Caco-2 (cell line): ENCODE results near the gene ZNF277. TPM values are rescaled to one million over a fixed set of nuclear protein-coding genes. Genes with fewer than 3 reads are reported as not detected.

Experiments used
- BruUV-seq: library from RNA; stranded (reverse); fragments of 400-500 nt; replicated peaks from 2 replicates; lab custom pipeline; 2021; lab: Mats Ljungman, UMichigan
- CTCF ChIA-PET: fragments of 300-600 bp; sonication (Branson Sonifier 250); formaldehyde crosslinking; loops from one replicate; lab custom pipeline; 2022; ENCODE audit warnings: antibody characterized with exemption; lab: Charles Lee
- POLR2A ChIA-PET: fragments of 300-600 bp; sonication (Branson Sonifier 250); formaldehyde crosslinking; loops from one replicate; lab custom pipeline; 2022; ENCODE audit warnings: antibody characterized with exemption; lab: Charles Lee
- DNase-seq, 2 experiments: peaks; one replicate each; pipeline versions ENCODE4 v3.0.0 to v3.0.0-alpha.2; 2020 to 2022
- H3K27me3 ChIP-seq: replicated peaks from 2 replicates; pipeline ENCODE4 v1.6.0; 2011; ENCODE audit warnings: low read length; ENCODE audit not compliant: control insufficient read depth, insufficient read depth
- H3K36me3 ChIP-seq: 2 replicates; pipeline ENCODE4 v1.5.1; 2011; ENCODE audit warnings: low read length; ENCODE audit not compliant: control insufficient read depth, insufficient read depth
- H3K4me1 ChIP-seq: fragments of 250-450 bp; sonication (Bioruptor Pico); 2 replicates; pipeline ENCODE4 v1.5.1; 2020; ENCODE audit warnings: mild to moderate bottlenecking
- H3K4me3 ChIP-seq: 2 replicates; pipeline ENCODE4 v1.5.1; 2011; ENCODE audit warnings: low read depth, mild to moderate bottlenecking, control low read depth, low read length
- H3K9me3 ChIP-seq: fragments of 250-450 bp; sonication (Bioruptor Pico); 2 replicates; pipeline ENCODE4 v1.5.1; 2020; ENCODE audit warnings: mild to moderate bottlenecking, moderate library complexity
- H3K27ac Mint-ChIP-seq: one replicate; pipeline ENCODE4 v1.8.0; 2022; ENCODE audit warnings: mixed read lengths; ENCODE audit not compliant: unreplicated experiment
- H3K27me3 Mint-ChIP-seq: one replicate; pipeline ENCODE4 v1.8.0; 2022; ENCODE audit warnings: mixed read lengths; ENCODE audit not compliant: insufficient read depth, unreplicated experiment
- H3K36me3 Mint-ChIP-seq: one replicate; pipeline ENCODE4 v1.8.0; 2022; ENCODE audit warnings: mild to moderate bottlenecking, mixed read lengths; ENCODE audit not compliant: insufficient read depth, unreplicated experiment
- H3K4me1 Mint-ChIP-seq: one replicate; pipeline ENCODE4 v1.8.0; 2022; ENCODE audit warnings: low read depth, mixed read lengths; ENCODE audit not compliant: unreplicated experiment
- H3K4me3 Mint-ChIP-seq: one replicate; pipeline ENCODE4 v1.8.0; 2022; ENCODE audit warnings: mild to moderate bottlenecking, moderate library complexity, mixed read lengths; ENCODE audit not compliant: unreplicated experiment
- H3K9me3 Mint-ChIP-seq: one replicate; pipeline ENCODE4 v1.8.0; 2022; ENCODE audit warnings: mixed read lengths; ENCODE audit not compliant: unreplicated experiment
- intact Hi-C: fragments of 100-400 bp; cut with micrococcal nuclease; formaldehyde crosslinking; loops from one replicate; pipeline ENCODE4 v1.10.0; 2022; ENCODE audit not compliant: unreplicated experiment
- total RNA-seq: library from RNA; stranded (reverse); gene quantifications from 2 replicates; pipeline ENCODE4 v1.2.3, GENCODE V29; 2022
- TF ChIP-seq, protein P1 (sequence below), 2 experiments: fragments of 200-600 bp in 1 of 2; IDR thresholded peaks; 1 replicate in 1 of 2; 2 replicates in 1 of 2; pipeline versions ENCODE4 v1.5.1 to v1.8.0; 2011 to 2022; ENCODE audit warnings: antibody characterized with exemption in 1 of 2, control low read depth in 1 of 2, inconsistent platforms in 1 of 2, low read depth in 1 of 2, low read length in 1 of 2, mild to moderate bottlenecking in 1 of 2, moderate library complexity in 1 of 2; ENCODE audit not compliant: insufficient read depth in 1 of 2, severe bottlenecking in 1 of 2, unreplicated experiment in 1 of 2

ZNF277 gene
- total RNA-seq, 1 experiment from 2014 or later: 22.8 TPM

DNA sequence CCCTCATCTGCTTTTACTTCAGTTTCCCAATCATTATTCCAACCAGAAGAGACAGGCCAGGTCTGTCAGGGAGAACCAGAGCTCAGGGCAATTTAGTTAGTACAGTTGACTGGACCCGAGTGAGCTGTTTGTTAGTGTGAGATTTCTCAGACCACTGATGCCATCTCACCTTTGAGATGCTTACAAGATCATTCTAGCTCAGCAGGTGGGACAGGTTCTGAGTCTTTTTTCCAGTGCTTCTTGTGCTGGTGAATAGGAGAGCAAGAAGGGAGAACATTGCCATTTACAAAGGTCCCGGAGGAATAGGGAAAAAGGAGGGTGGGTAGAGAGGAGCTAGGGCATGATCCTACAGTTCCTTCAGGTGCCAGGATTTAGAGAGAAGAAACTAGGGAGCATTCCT is 131.4 kb downstream of the ZNF277 start:
- Histone ChIP-seq H3K4me3 (no peak overlapping the region), H3K4me1 (no peaks in the 10 kb centered on the region), H3K36me3 (no peaks in the 10 kb centered on the region), H3K27me3 (no peaks in the 10 kb centered on the region), H3K9me3 (no peaks in the 10 kb centered on the region)
- ChIA-PET CTCF (no interaction called here), POLR2A (no interaction called here)
- no TSS peak for BruUV-seq
- Mint-ChIP-seq H3K27ac (no peak overlapping the region), H3K9me3 (no peaks in the 10 kb centered on the region), H3K4me1 (no peaks in the 10 kb centered on the region), H3K36me3 (no peaks in the 10 kb centered on the region), H3K4me3 (no peak overlapping the region), H3K27me3 (no peaks in the 10 kb centered on the region)
- no peak for DNase-seq
- intact Hi-C loops: no loop called here
- TF ChIP-seq, protein P1, sequence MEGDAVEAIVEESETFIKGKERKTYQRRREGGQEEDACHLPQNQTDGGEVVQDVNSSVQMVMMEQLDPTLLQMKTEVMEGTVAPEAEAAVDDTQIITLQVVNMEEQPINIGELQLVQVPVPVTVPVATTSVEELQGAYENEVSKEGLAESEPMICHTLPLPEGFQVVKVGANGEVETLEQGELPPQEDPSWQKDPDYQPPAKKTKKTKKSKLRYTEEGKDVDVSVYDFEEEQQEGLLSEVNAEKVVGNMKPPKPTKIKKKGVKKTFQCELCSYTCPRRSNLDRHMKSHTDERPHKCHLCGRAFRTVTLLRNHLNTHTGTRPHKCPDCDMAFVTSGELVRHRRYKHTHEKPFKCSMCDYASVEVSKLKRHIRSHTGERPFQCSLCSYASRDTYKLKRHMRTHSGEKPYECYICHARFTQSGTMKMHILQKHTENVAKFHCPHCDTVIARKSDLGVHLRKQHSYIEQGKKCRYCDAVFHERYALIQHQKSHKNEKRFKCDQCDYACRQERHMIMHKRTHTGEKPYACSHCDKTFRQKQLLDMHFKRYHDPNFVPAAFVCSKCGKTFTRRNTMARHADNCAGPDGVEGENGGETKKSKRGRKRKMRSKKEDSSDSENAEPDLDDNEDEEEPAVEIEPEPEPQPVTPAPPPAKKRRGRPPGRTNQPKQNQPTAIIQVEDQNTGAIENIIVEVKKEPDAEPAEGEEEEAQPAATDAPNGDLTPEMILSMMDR (IDR thresholded peaks at IDR 0.05; ENCODE audit: insufficient read depth in 1 of 2, low read depth in 1 of 2, low read length in 1 of 2, severe bottlenecking in 1 of 2, unreplicated experiment in 1 of 2): no peak

DNA sequence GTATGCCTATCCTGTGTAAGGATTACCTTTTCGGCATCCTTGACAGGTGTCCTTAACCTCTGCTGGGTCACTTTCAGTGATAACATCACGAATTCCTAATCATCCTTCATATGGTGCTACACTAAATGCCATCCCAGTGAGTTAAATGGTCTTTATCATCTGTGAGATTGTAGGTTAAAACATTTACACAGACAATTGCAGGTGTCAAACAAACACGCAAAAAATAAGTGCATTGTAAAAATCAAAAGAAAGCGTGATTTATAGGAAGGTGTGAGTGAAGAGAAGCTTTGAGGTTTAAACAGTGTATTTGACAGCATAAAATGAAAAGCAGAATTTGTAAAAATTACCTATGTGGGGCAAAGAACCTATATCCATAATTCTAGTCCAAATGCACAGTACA is 132.3 kb downstream of the ZNF277 start:
- no peak overlapping the region for H3K27ac Mint-ChIP-seq
- no peak overlapping the region for H3K4me3 Mint-ChIP-seq
- H3K9me3 Mint-ChIP-seq: no peaks in the 10 kb centered on the region
- Histone ChIP-seq H3K27me3 (no peaks in the 10 kb centered on the region), H3K4me1 (no peaks in the 10 kb centered on the region), H3K36me3 (no peaks in the 10 kb centered on the region), H3K4me3 (no peak overlapping the region), H3K9me3 (no peaks in the 10 kb centered on the region)
- H3K36me3 Mint-ChIP-seq: peaks cover 8% of the 10 kb centered on the region
- intact Hi-C loops: no loop called here
- BruUV-seq: no TSS peak
- TF ChIP-seq, protein P1 (IDR thresholded peaks at IDR 0.05; ENCODE audit: insufficient read depth in 1 of 2, low read depth in 1 of 2, low read length in 1 of 2, severe bottlenecking in 1 of 2, unreplicated experiment in 1 of 2): no peak
- ChIA-PET CTCF (no interaction called here), POLR2A (no interaction called here)
- H3K4me1 Mint-ChIP-seq: no peaks in the 10 kb centered on the region
- H3K27me3 Mint-ChIP-seq: no peaks in the 10 kb centered on the region
- DNase-seq: no peak

DNA sequence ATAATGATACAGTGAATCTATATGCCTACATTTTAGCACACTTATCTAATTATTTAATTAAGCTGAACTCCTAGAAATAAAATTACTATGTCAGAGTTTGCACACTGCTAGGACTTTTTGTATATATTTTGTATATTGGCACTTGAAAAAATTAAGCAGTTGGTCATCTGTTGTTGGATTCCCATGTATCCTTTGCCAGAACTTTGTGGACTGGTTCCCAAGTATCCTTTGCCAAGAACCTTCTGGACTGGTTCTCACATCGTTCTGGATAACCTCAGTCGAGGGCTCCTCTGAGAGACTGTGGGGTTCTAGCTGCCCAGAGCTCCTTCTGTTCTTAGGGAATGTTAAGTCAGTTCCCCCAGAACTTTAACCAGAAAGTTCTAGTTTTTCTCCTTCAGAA is 135.0 kb downstream of the ZNF277 start:
- BruUV-seq: no TSS peak
- Mint-ChIP-seq H3K27me3 (no peaks in the 10 kb centered on the region), H3K4me1 (no peaks in the 10 kb centered on the region), H3K4me3 (no peak overlapping the region), H3K9me3 (no peaks in the 10 kb centered on the region), H3K36me3 (peaks cover 13% of the 10 kb centered on the region), H3K27ac (no peak overlapping the region)
- Histone ChIP-seq H3K4me1 (no peaks in the 10 kb centered on the region), H3K36me3 (no peaks in the 10 kb centered on the region), H3K4me3 (no peak overlapping the region), H3K27me3 (no peaks in the 10 kb centered on the region), H3K9me3 (no peaks in the 10 kb centered on the region)
- ChIA-PET CTCF (no interaction called here), POLR2A (no interaction called here)
- intact Hi-C loops: no loop called here
- no peak for DNase-seq
- TF ChIP-seq, protein P1 (IDR thresholded peaks at IDR 0.05; ENCODE audit: insufficient read depth in 1 of 2, low read depth in 1 of 2, low read length in 1 of 2, severe bottlenecking in 1 of 2, unreplicated experiment in 1 of 2): no peak
